GM12878 (cell line): ENCODE data around the gene MICAL3. TPM values are rescaled to one million over a fixed set of nuclear protein-coding genes. Genes with fewer than 3 reads are reported as not detected.

ENCODE experiments used
- BACH1 ChIP-seq: fragments of 450-650 bp; IDR thresholded peaks from 2 replicates; pipeline ENCODE4 v1.6.1; 2017; ENCODE audit warnings: mild to moderate bottlenecking, borderline replicate concordance
- BMI1 ChIP-seq: fragments of 450-650 bp; IDR thresholded peaks from 2 replicates; pipeline ENCODE4 v1.6.1; 2016; ENCODE audit warnings: mild to moderate bottlenecking, moderate library complexity, borderline replicate concordance
- CBFB ChIP-seq: IDR thresholded peaks from 2 replicates; pipeline ENCODE4 v1.6.1; 2016; ENCODE audit warnings: antibody characterized with exemption, low read depth
- CBX5 ChIP-seq: sonication (generic); IDR thresholded peaks from 2 replicates; pipeline ENCODE4 v1.6.1; 2016; ENCODE audit warnings: low read depth, moderate library complexity, mild to moderate bottlenecking, inconsistent platforms
- FOS ChIP-seq: IDR thresholded peaks from 3 replicates; pipeline ENCODE4 v1.6.1; 2011; ENCODE audit warnings: borderline replicate concordance; ENCODE audit not compliant: insufficient read length; ENCODE audit errors: extremely low read depth
- FOXM1 ChIP-seq: IDR thresholded peaks from 2 replicates; pipeline ENCODE4 v1.6.1; 2012; ENCODE audit warnings: low read depth, mild to moderate bottlenecking, inconsistent platforms, low read length, moderate library complexity
- GABPA ChIP-seq: IDR thresholded peaks from 2 replicates; pipeline ENCODE4 v1.6.1; 2014; ENCODE audit warnings: antibody characterized with exemption, low read depth, mild to moderate bottlenecking, inconsistent platforms
- HCFC1 ChIP-seq: fragments of 150-350 bp; IDR thresholded peaks from 2 replicates; pipeline ENCODE4 v1.6.1; 2014; ENCODE audit warnings: low read length
- HDAC2 ChIP-seq: fragments of 200-600 bp; sonication (generic); IDR thresholded peaks from 2 replicates; pipeline ENCODE4 v1.6.1; 2017
- KDM1A ChIP-seq: fragments of 200-600 bp; sonication (generic); IDR thresholded peaks from 2 replicates; pipeline ENCODE4 v1.6.1; 2016; ENCODE audit warnings: borderline replicate concordance
- LARP7 ChIP-seq: fragments of 450-650 bp; IDR thresholded peaks from 2 replicates; pipeline ENCODE4 v1.6.1; 2017; ENCODE audit warnings: mild to moderate bottlenecking
- NFYA ChIP-seq: IDR thresholded peaks from 2 replicates; pipeline ENCODE4 v1.6.1; 2011; ENCODE audit warnings: low read depth, mild to moderate bottlenecking, low read length, improper control_type of control experiment, borderline replicate concordance
- NFYB ChIP-seq: IDR thresholded peaks from 2 replicates; pipeline ENCODE4 v1.6.1; 2011; ENCODE audit warnings: low read depth, mild to moderate bottlenecking, low read length, improper control_type of control experiment, moderate library complexity; ENCODE audit not compliant: insufficient read depth
- PAX8 ChIP-seq: fragments of 450-650 bp; IDR thresholded peaks from 2 replicates; pipeline ENCODE4 v1.6.1; 2017; ENCODE audit warnings: mild to moderate bottlenecking, moderate library complexity
- RAD51 ChIP-seq: fragments of 450-650 bp; IDR thresholded peaks from 2 replicates; pipeline ENCODE4 v1.6.1; 2016; ENCODE audit warnings: moderate library complexity, mild to moderate bottlenecking, inconsistent platforms
- RBBP5 ChIP-seq: fragments of 200-600 bp; sonication (generic); conservative IDR thresholded peaks from 2 replicates; pipeline ENCODE4 v1.6.1; 2016
- RELA ChIP-seq: fragments of 450-650 bp; IDR thresholded peaks from 2 replicates; pipeline ENCODE4 v1.8.0; 2014; ENCODE audit warnings: borderline replicate concordance; ENCODE audit not compliant: partially characterized antibody
- RFX5 ChIP-seq: IDR thresholded peaks from 2 replicates; pipeline ENCODE4 v1.6.1; 2011; ENCODE audit warnings: low read depth, low read length, improper control_type of control experiment
- SMAD5 ChIP-seq: IDR thresholded peaks from 2 replicates; pipeline ENCODE4 v1.6.1; 2016; ENCODE audit warnings: antibody characterized with exemption, low read depth
- SMC3 ChIP-seq: IDR thresholded peaks from 2 replicates; pipeline ENCODE4 v1.6.1; 2011; ENCODE audit warnings: low read length, improper control_type of control experiment, borderline replicate concordance
- SRF ChIP-seq, 2 experiments: IDR thresholded peaks; 2 replicates each; pipeline ENCODE4 v1.6.1; 2011; ENCODE audit warnings: low read depth in 2 of 2, low read length in 2 of 2, mild to moderate bottlenecking in 1 of 2, moderate library complexity in 1 of 2
- TAF1 ChIP-seq: IDR thresholded peaks from 2 replicates; pipeline ENCODE4 v1.6.1; 2011; ENCODE audit warnings: mild to moderate bottlenecking, low read depth, low read length, borderline replicate concordance
- TBL1XR1 ChIP-seq: IDR thresholded peaks from 2 replicates; pipeline ENCODE4 v1.6.1; 2012; ENCODE audit warnings: low read depth, low read length, improper control_type of control experiment
- TCF3 ChIP-seq: IDR thresholded peaks from 2 replicates; pipeline ENCODE4 v1.6.1; 2012; ENCODE audit warnings: low read depth, mild to moderate bottlenecking, low read length, borderline replicate concordance; ENCODE audit not compliant: insufficient read depth
- TCF7 ChIP-seq: IDR thresholded peaks from 2 replicates; pipeline ENCODE4 v1.6.1; 2014; ENCODE audit warnings: antibody characterized with exemption, borderline replicate concordance
- ZNF24 ChIP-seq: fragments of 450-650 bp; IDR thresholded peaks from 2 replicates; pipeline ENCODE4 v1.6.1; 2017; ENCODE audit warnings: antibody characterized with exemption, mild to moderate bottlenecking
- polyA plus RNA-seq, 11 experiments: library from polyadenylated mRNA; depleted of rRNA in 4 of 11; unstranded in 6 of 11; stranded (reverse) in 5 of 11; fragments of >200 nt; fragmentation: Nextera tagmentation in 4 of 11; fragmentation: Illumina TruSeq in 1 of 11; extraction: Ambion mirVana in 4 of 11; extraction: Trizol in 1 of 11; gene quantifications; 1 replicate in 1 of 11; 2 replicates in 10 of 11; pipeline versions ENCODE4 v1.2.1 to v1.2.3, GENCODE V29; 2011 to 2016; ENCODE audit warnings: inconsistent platforms in 2 of 11, missing spikeins in 2 of 11, low read depth in 1 of 11
- total RNA-seq, 4 experiments: library from RNA; depleted of rRNA in 3 of 4; stranded (reverse); fragments of >200 nt in 3 of 4; fragmentation: Illumina TruSeq in 1 of 4; extraction: Trizol in 1 of 4; gene quantifications; 2 replicates each; pipeline versions ENCODE4 v1.2.1 to v1.2.3, GENCODE V29; 2013 to 2021
- TF ChIP-seq, protein P1 (sequence below): fragments of 450-650 bp; IDR thresholded peaks from 2 replicates; pipeline ENCODE4 v1.6.1; 2017; ENCODE audit warnings: antibody characterized with exemption, mild to moderate bottlenecking, moderate library complexity
- TF ChIP-seq, protein P2 (sequence below): fragments of 450-650 bp; formaldehyde crosslinking; IDR thresholded peaks from 2 replicates; pipeline ENCODE4 v1.4.0; 2022; ENCODE audit warnings: mild to moderate bottlenecking, moderate library complexity

The MICAL3 gene
- total and polyA plus RNA-seq, 10 of the 15 experiments (the other 5 are each of a cell fraction or from before 2014, with no cell fraction given) = 2.6 to 92.2 (median 24.0) TPM

DNA sequence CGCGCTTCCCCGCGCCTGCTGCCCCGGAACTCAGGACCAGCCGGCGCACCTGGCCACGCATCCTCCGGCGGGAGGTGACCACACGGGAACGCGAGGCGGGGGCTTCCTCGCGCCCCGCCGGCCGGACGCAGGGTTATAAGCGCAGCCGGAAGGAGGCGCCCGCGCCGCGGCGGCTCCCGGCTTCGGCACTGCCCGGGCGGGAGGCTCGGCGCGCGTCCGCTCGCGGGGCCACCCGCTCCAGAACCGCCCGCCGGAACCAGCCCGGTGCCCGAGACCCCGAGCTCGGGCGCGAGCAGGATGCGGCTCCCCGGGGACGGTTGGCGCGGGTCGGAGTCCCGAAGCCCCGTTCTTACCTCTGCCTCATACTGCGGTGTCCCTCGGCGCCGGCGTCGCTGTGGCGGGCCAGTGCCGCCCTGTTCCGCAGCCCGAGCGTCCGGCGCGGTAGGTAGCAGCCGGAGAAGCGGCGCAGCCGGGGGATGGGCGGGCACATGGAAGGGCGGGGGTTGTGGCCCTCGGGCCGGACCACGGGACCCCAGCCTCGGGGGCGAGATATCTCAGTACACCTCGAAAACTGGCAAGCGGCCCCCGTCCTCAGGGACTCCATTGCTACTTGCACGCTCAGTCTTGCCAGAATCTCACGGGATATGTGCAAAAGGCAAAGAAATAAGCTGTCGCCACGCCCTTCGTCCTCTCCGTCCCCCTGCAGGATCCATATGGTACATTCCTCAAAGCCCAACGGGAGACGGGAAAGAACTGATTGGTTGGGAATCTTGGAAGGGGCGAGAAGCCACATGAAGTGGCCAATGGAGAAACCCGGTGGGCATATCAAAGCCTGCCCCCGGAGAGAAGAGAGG is 23.1 kb downstream of the MICAL3 start (continued):
- TF ChIP-seq HCFC1 = peak; percentile 40; the same call in 1 of the 2 replicates
- TF ChIP-seq, protein P1, sequence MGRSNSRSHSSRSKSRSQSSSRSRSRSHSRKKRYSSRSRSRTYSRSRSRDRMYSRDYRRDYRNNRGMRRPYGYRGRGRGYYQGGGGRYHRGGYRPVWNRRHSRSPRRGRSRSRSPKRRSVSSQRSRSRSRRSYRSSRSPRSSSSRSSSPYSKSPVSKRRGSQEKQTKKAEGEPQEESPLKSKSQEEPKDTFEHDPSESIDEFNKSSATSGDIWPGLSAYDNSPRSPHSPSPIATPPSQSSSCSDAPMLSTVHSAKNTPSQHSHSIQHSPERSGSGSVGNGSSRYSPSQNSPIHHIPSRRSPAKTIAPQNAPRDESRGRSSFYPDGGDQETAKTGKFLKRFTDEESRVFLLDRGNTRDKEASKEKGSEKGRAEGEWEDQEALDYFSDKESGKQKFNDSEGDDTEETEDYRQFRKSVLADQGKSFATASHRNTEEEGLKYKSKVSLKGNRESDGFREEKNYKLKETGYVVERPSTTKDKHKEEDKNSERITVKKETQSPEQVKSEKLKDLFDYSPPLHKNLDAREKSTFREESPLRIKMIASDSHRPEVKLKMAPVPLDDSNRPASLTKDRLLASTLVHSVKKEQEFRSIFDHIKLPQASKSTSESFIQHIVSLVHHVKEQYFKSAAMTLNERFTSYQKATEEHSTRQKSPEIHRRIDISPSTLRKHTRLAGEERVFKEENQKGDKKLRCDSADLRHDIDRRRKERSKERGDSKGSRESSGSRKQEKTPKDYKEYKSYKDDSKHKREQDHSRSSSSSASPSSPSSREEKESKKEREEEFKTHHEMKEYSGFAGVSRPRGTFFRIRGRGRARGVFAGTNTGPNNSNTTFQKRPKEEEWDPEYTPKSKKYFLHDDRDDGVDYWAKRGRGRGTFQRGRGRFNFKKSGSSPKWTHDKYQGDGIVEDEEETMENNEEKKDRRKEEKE = peak; percentile 94
- no peak for TF ChIP-seq GABPA
- TF ChIP-seq TAF1 = peak; percentile 82
- TF ChIP-seq PAX8 = no peak
- peak; percentile 64; the same call in 1 of the 2 replicates for TF ChIP-seq SMAD5
- TF ChIP-seq FOS = peak; percentile 27
- no peak for TF ChIP-seq SRF (IDR thresholded peaks at IDR 0.05; ENCODE audit: low read depth in 2 of 2, low read length in 2 of 2)
- TF ChIP-seq CBX5 = no peak
- no peak for TF ChIP-seq TBL1XR1
- no peak for TF ChIP-seq BACH1
- TF ChIP-seq RBBP5 = no peak
- peak; percentile 45; the same call in 1 of the 2 replicates for TF ChIP-seq TCF3
- no peak for TF ChIP-seq KDM1A
- no peak for TF ChIP-seq FOXM1
- TF ChIP-seq LARP7 = peak; percentile 98
- peak; percentile 40 for TF ChIP-seq NFYA
- peak; percentile 13; the same call in 1 of the 2 replicates for TF ChIP-seq ZNF24
- no peak for TF ChIP-seq RAD51
- TF ChIP-seq TCF7 = no peak
- TF ChIP-seq SMC3 = no peak; the same call in 1 of the 2 replicates
- TF ChIP-seq, protein P2, sequence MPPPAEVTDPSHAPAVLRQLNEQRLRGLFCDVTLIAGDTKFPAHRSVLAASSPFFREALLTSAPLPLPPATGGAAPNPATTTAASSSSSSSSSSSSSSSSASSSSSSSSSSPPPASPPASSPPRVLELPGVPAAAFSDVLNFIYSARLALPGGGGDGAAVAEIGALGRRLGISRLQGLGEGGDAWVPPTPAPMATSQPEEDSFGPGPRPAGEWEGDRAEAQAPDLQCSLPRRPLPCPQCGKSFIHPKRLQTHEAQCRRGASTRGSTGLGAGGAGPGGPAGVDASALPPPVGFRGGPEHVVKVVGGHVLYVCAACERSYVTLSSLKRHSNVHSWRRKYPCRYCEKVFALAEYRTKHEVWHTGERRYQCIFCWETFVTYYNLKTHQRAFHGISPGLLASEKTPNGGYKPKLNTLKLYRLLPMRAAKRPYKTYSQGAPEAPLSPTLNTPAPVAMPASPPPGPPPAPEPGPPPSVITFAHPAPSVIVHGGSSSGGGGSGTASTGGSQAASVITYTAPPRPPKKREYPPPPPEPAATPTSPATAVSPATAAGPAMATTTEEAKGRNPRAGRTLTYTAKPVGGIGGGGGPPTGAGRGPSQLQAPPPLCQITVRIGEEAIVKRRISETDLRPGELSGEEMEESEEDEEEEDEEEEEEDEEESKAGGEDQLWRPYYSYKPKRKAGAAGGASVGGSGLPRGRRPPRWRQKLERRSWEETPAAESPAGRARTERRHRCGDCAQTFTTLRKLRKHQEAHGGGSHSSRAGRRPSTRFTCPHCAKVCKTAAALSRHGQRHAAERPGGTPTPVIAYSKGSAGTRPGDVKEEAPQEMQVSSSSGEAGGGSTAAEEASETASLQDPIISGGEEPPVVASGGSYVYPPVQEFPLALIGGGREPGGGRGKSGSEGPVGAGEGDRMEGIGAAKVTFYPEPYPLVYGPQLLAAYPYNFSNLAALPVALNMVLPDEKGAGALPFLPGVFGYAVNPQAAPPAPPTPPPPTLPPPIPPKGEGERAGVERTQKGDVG (CRISPR knock-in tag) = no peak
- TF ChIP-seq CBFB = peak; percentile 43
- no peak; the same call in 1 of the 2 replicates for TF ChIP-seq RFX5
- TF ChIP-seq BMI1 = no peak
- TF ChIP-seq HDAC2 = no peak
- TF ChIP-seq RELA = peak; percentile 12
- TF ChIP-seq NFYB = peak; percentile 96
